ENCODE results near the gene NUDT5. TPM values are rescaled to one million over a fixed set of nuclear protein-coding genes. Genes with fewer than 3 reads are reported as not detected.

NUDT5 gene
- total RNA-seq, 2 donors from 2014 or later: 10.8 to 12.8 TPM

- DNase-seq (ENCODE audit: low spot score): peak; percentile 65
- no peaks in the 10 kb centered on the region for H3K27me3 ChIP-seq
- peaks cover 0 to 39% of the 10 kb centered on the region in 2 donors for H3K4me1 ChIP-seq
Measured at GRCh38 chr10:12194752-12195271, 879 bp downstream of the NUDT5 start.

GRCh38 chr10:12193193-12193592, 2.5 kb downstream of the NUDT5 start:
- no peak overlapping the region for H3K4me3 ChIP-seq
- no peak for DNase-seq (ENCODE audit: low spot score)
- H3K4me1 ChIP-seq: peaks cover 0 to 38% of the 10 kb centered on the region in 2 donors
- H3K27ac ChIP-seq: no peak overlapping the region
- no peaks in the 10 kb centered on the region for H3K36me3 ChIP-seq
- TF ChIP-seq CTCF (IDR thresholded peaks at IDR 0.05): no peak
- H3K27me3 ChIP-seq: no peaks in the 10 kb centered on the region
- H3K9me3 ChIP-seq: no peaks in the 10 kb centered on the region

More at GRCh38 chr10:12194752-12195271, 879 bp downstream of the NUDT5 start:
- Histone ChIP-seq H3K4me3 (peak overlapping the region; percentile 71 to 75), H3K27ac (peak overlapping the region; percentile 90 to 92), H3K36me3 (peaks cover 6% of the 10 kb centered on the region), H3K9me3 (no peaks in the 10 kb centered on the region)
- TF ChIP-seq CTCF (IDR thresholded peaks at IDR 0.05): no peak

DNA sequence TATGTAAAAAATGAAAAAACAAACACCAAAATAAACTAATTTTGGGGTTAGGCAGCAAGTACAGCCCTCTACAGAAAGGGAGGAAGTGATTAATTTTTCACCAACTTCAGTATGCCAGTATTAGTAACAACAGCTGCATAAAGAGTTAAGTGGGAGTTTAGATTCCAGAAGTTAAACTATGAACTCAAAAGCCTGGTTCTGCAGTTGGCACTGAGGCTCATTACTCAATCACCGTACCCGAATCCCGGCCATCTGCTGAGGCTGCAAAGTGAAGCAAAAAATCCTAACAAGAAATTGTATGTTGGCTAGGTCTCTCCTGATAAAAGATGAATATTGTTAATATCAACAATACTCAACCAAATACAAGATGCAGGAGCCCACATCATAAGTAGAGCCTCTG, 4.0 kb downstream of the NUDT5 start:
- TF ChIP-seq CTCF (IDR thresholded peaks at IDR 0.05): no peak
- H3K36me3 ChIP-seq: peaks cover 4% of the 10 kb centered on the region
- H3K27me3 ChIP-seq: no peaks in the 10 kb centered on the region
- no peaks in the 10 kb centered on the region for H3K9me3 ChIP-seq
- H3K4me3 ChIP-seq: no peak overlapping the region
- no peak overlapping the region for H3K27ac ChIP-seq
- H3K4me1 ChIP-seq: peaks cover 0 to 24% of the 10 kb centered on the region in 2 donors
- DNase-seq (ENCODE audit: low spot score): no peak

DNA sequence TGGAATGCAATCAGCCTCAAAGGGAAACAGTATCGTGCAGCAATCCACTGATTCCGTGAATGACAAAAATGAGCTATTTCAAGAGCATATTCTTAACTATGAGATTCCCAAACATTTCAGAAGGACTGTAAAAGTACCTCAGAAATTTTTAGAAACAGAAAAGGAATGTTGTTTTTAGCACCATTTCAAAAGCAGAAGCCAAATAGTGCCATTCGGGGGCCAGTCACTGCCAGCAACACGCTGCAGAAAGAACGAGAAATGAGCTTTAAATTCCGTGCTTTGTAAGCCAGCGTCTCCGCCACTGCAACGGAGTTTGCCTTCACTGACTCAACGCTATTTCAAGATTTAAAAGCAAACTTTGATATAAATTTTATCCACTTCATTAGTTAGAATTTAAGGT, 6.3 kb downstream of the NUDT5 start:
- Histone ChIP-seq H3K27ac (no peak overlapping the region), H3K9me3 (no peaks in the 10 kb centered on the region), H3K4me3 (no peak overlapping the region), H3K36me3 (peaks cover 19% of the 10 kb centered on the region), H3K4me1 (peaks cover 0 to 14% of the 10 kb centered on the region in 2 donors), H3K27me3 (no peaks in the 10 kb centered on the region)
- DNase-seq (ENCODE audit: low spot score): no peak
- TF ChIP-seq CTCF (IDR thresholded peaks at IDR 0.05): no peak

- TF ChIP-seq CTCF (IDR thresholded peaks at IDR 0.05): no peak
- H3K4me1 ChIP-seq: peaks cover 0 to 6% of the 10 kb centered on the region in 2 donors
- no peak overlapping the region for H3K27ac ChIP-seq
- peaks cover 23% of the 10 kb centered on the region for H3K36me3 ChIP-seq
- H3K9me3 ChIP-seq: no peaks in the 10 kb centered on the region
- H3K27me3 ChIP-seq: no peaks in the 10 kb centered on the region
- DNase-seq (ENCODE audit: low spot score): no peak
- H3K4me3 ChIP-seq: no peak overlapping the region
Measured at GRCh38 chr10:12188656-12189055, 7.0 kb downstream of the NUDT5 start.

DNA sequence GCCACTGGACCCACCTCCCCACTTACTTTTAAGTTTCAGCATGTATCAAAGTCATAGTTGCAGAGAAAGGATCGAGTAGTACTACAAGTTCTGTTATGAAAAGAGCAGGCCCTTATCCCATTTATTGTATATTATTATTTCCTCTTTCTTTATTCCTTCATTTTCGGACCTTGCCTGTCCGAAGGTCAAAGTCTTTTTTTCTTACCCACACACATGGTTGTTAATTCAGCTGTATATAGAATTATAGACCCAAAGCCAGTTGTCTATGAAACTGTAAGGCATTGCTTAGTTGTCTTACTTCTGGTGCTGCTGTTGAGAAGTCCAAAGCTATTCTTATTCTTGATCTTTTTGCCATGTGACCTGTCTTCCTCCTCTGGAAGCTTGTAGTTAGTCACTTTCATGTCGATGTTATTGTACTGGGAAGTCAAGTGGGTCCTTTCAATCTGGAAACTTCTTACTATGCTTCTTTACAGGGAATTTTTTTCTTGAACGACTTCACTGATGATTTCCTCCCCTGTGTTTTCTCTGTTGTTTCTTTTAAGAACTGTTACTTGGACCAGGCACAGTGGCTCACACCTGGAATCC, 8.3 kb downstream of the NUDT5 start:
- TF ChIP-seq CTCF (IDR thresholded peaks at IDR 0.05): no peak
- no peaks in the 10 kb centered on the region for H3K27me3 ChIP-seq
- H3K4me1 ChIP-seq: no peaks in the 10 kb centered on the region
- no peak overlapping the region for H3K27ac ChIP-seq
- no peak overlapping the region for H3K4me3 ChIP-seq
- no peaks in the 10 kb centered on the region for H3K9me3 ChIP-seq
- peaks cover 23% of the 10 kb centered on the region for H3K36me3 ChIP-seq
- DNase-seq (ENCODE audit: low spot score): no peak
